ENCODE measurements around the gene ZDHHC14. TPM values are rescaled to one million over a fixed set of nuclear protein-coding genes. Genes with fewer than 3 reads are reported as not detected.
A peak's percentile ranks its signal among the peaks of the same experiment; 100 is the strongest.
"Not testable (repeated sequence)": the region's sequence is repeated elsewhere in the genome, so short reads cannot be mapped to it uniquely, and the experiment has no call there.

The ZDHHC14 gene
- total RNA-seq, 1 donor from 2014 or later, result 6.8 TPM

DNA sequence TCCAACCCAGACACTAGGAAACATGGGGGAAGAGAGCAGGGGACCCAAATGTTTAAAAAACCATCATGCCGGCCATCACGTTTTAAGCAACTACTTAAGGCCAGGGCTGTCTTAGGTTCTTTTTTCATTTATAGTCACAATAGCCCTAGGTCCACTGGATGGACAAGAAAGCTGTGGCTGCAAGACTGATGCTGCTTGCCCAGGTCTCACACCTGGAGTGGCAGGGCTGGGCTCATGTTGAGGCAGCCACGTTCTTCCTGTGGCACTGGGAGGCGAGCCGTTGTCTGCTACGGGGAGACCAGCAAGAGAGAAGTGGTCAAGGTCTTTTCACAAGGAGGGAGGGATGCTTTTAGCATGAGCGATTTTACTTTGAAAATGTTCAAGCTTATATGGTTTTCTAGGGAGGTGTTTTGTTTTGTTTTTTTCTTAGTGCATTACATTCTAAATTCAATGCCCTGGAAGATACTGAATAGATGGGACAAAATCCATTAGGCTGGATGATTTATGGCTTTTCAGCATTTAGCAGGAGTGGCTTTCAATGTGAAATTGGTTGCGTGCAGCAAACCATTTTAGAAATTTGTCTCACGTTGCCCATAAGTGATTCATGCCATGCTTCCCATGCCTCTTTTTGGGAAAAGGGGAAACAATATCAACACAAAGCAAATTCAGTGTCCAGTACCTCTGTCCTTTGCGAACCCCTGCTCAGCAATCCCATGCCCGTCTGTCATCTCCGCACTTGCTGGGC lies 335.4 kb downstream of the ZDHHC14 start:
- peaks cover 5 to 15% (median 15%) of the 10 kb centered on the region in 3 donors for H3K4me1 ChIP-seq (ENCODE audit: control insufficient read depth in 3 of 3, insufficient read depth in 3 of 3, low read length in 3 of 3)
- no peak overlapping the region for H3K9ac ChIP-seq (ENCODE audit: low read depth in 1 of 3, low read length in 3 of 3)
- peaks cover 0 to 6% (median 0%) of the 10 kb centered on the region in 3 donors for H3K27me3 ChIP-seq (ENCODE audit: control insufficient read depth in 3 of 3, insufficient read depth in 3 of 3, low read length in 3 of 3)
- H3K4me3 ChIP-seq (ENCODE audit: low read length in 3 of 3), result peak overlapping the region in 1 of 3 donors; percentile 23
- H3K9me3 ChIP-seq (ENCODE audit: control insufficient read depth in 3 of 3, low read length in 3 of 3), result no peaks in the 10 kb centered on the region
- H3K27ac ChIP-seq (ENCODE audit: low read depth, low read length), result peak overlapping the region; percentile 53
- no peaks in the 10 kb centered on the region for H3K36me3 ChIP-seq (ENCODE audit: control insufficient read depth in 3 of 3, insufficient read depth in 3 of 3, low read length in 3 of 3)

DNA sequence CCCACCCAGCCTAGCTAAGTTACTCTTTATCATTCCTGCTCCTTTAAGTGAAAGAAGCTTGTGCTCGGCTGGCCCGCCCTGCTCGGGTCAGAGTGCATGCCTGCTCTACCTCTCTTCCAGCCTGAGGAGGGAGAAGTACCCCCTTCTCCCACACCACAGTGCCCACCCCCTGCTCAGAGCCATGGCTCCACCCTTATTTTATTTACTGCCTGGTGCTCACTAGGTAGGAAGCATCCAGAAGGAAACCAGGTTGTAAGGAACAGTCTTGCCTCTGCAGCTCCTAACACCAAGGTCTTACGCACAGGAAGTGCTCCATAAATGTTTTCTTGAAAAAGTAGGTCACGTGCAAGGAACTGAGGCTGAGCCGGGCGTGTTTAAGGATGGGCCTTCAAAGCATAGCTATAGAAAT lies 336.4 kb downstream of the ZDHHC14 start:
- Histone ChIP-seq H3K27ac (ENCODE audit: low read depth, low read length) (no peak overlapping the region), H3K27me3 (ENCODE audit: control insufficient read depth in 3 of 3, insufficient read depth in 3 of 3, low read length in 3 of 3) (peaks cover 0 to 8% (median 0%) of the 10 kb centered on the region in 3 donors), H3K36me3 (ENCODE audit: control insufficient read depth in 3 of 3, insufficient read depth in 3 of 3, low read length in 3 of 3) (no peaks in the 10 kb centered on the region), H3K9ac (ENCODE audit: low read depth in 1 of 3, low read length in 3 of 3) (no peak overlapping the region), H3K4me1 (ENCODE audit: control insufficient read depth in 3 of 3, insufficient read depth in 3 of 3, low read length in 3 of 3) (peaks cover 5 to 15% (median 15%) of the 10 kb centered on the region in 3 donors), H3K4me3 (ENCODE audit: low read length in 3 of 3) (no peak overlapping the region), H3K9me3 (ENCODE audit: control insufficient read depth in 3 of 3, low read length in 3 of 3) (no peaks in the 10 kb centered on the region)

DNA sequence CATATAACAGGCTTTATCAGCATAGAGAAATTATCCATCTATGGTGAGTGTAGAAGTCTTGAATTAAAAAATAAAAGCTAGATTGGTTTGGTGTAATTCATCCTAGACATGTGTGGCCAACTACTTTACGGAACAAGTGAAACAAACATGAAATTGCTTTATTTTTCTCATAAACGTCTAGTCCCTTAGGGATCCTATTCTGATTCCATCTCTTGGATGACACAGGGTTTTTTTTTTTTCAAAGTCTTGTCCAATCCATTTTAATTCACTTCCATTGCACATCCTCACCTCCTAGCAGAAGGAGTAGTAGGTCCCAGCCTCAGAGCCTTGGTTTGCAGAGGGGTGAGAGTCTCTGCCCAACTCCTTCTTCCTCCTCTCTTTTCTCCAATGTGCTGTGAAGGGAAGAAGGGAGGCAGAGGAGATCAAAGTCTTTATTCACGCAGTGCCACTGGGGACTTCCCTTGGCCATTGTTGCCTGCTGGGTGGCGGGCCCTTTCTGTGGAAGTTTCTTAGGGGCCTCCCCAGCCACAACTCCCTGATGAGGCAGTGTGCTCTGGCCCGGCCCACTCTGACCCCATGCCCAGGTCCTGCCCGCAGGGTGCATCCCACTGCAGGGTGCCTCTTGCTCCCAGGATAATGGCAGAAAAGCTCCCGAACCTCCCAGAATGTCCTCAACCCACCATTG lies 337.7 kb downstream of the ZDHHC14 start:
- H3K4me1 ChIP-seq (ENCODE audit: control insufficient read depth in 3 of 3, insufficient read depth in 3 of 3, low read length in 3 of 3), result peaks cover 5 to 15% (median 15%) of the 10 kb centered on the region in 3 donors
- H3K36me3 ChIP-seq (ENCODE audit: control insufficient read depth in 3 of 3, insufficient read depth in 3 of 3, low read length in 3 of 3), result no peaks in the 10 kb centered on the region
- H3K27ac ChIP-seq (ENCODE audit: low read depth, low read length), result peak overlapping the region; percentile 42
- H3K4me3 ChIP-seq (ENCODE audit: low read length in 3 of 3), result no peak overlapping the region
- H3K9ac ChIP-seq (ENCODE audit: low read depth in 1 of 3, low read length in 3 of 3), result no peak overlapping the region
- no peaks in the 10 kb centered on the region for H3K9me3 ChIP-seq (ENCODE audit: control insufficient read depth in 3 of 3, low read length in 3 of 3)
- H3K27me3 ChIP-seq (ENCODE audit: control insufficient read depth in 3 of 3, insufficient read depth in 3 of 3, low read length in 3 of 3), result peaks cover 0 to 2% (median 0%) of the 10 kb centered on the region in 3 donors

DNA sequence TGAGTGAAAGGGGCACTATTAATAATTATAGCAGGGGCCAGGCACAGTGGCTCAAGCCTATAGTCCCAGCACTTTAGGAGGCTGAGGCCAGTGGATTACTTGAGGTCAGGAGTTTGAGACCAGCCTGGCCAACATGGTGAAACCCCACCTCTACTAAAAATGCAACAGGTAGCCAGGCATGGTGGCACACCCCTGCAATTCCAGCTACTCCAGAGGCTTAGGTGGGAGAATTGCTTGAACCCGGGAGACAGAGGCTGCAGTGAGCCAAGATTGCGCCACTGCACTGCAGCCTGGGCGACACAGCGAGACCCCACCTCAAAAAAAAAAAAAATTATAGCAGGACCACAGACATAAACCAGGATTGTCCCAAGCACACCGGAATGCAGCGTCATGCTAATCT lies 340.0 kb downstream of the ZDHHC14 start:
- H3K9me3 ChIP-seq (ENCODE audit: control insufficient read depth in 3 of 3, low read length in 3 of 3); H3K36me3 ChIP-seq (ENCODE audit: control insufficient read depth in 3 of 3, insufficient read depth in 3 of 3, low read length in 3 of 3); H3K4me3 ChIP-seq (ENCODE audit: low read length in 3 of 3); H3K27ac ChIP-seq (ENCODE audit: low read depth, low read length); H3K9ac ChIP-seq (ENCODE audit: low read depth in 1 of 3, low read length in 3 of 3); H3K27me3 ChIP-seq (ENCODE audit: control insufficient read depth in 3 of 3, insufficient read depth in 3 of 3, low read length in 3 of 3): not testable (repeated sequence)
- H3K4me1 ChIP-seq (ENCODE audit: control insufficient read depth in 3 of 3, insufficient read depth in 3 of 3, low read length in 3 of 3), result peaks cover 5 to 13% (median 12%) of the 10 kb centered on the region in 3 donors

DNA sequence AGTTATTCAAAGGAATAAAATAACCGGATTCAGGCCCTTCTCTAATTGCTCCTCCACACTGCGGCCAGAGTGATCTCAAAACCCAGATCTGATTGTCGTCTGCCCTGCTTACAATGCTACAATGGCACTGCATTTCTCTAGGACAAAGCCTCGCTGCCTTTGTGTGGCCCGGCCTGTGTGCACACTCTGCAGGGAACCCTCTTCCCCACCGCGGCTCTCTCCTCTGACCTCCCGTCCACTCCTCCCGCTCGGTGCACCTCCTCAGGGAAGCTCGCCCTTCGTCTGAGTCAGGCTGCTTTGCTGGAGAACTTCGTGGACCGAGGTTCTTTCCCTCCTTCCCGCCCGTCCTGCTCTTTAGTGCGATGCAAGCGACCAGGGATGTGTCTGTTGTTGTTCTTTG lies 340.4 kb downstream of the ZDHHC14 start:
- Histone ChIP-seq H3K4me3 (ENCODE audit: low read length in 3 of 3) (no peak overlapping the region), H3K36me3 (ENCODE audit: control insufficient read depth in 3 of 3, insufficient read depth in 3 of 3, low read length in 3 of 3) (no peaks in the 10 kb centered on the region), H3K27me3 (ENCODE audit: control insufficient read depth in 3 of 3, insufficient read depth in 3 of 3, low read length in 3 of 3) (peaks cover 0 to 2% (median 0%) of the 10 kb centered on the region in 3 donors), H3K9ac (ENCODE audit: low read depth in 1 of 3, low read length in 3 of 3) (no peak overlapping the region), H3K9me3 (ENCODE audit: control insufficient read depth in 3 of 3, low read length in 3 of 3) (peaks cover 0 to 5% (median 5%) of the 10 kb centered on the region in 3 donors), H3K4me1 (ENCODE audit: control insufficient read depth in 3 of 3, insufficient read depth in 3 of 3, low read length in 3 of 3) (peaks cover 5 to 12% (median 10%) of the 10 kb centered on the region in 3 donors), H3K27ac (ENCODE audit: low read depth, low read length) (no peak overlapping the region)

DNA sequence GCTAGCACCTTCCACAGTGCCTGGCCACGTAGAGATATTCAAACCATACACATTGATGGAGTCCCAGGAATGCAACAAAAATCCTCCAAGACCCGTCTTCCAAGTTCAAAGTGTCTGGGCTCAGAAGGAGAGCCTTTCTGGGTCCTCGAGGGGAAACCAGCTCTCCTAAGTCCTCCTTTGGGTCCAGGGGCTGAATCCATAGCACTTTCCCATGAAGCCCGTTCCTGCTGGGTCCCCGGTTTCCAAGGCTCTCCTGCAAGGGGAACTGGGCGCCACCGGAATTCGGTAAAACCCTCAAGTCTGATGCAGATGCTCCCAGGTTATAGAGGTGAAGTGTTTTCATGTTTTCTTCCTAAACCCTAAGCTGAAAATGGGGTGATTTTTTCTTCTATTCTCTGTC lies 340.8 kb downstream of the ZDHHC14 start:
- Histone ChIP-seq H3K9ac (ENCODE audit: low read depth in 1 of 3, low read length in 3 of 3) (no peak overlapping the region), H3K27me3 (ENCODE audit: control insufficient read depth in 3 of 3, insufficient read depth in 3 of 3, low read length in 3 of 3) (peaks cover 0 to 2% (median 0%) of the 10 kb centered on the region in 3 donors), H3K9me3 (ENCODE audit: control insufficient read depth in 3 of 3, low read length in 3 of 3) (peaks cover 0 to 5% (median 5%) of the 10 kb centered on the region in 3 donors), H3K4me1 (ENCODE audit: control insufficient read depth in 3 of 3, insufficient read depth in 3 of 3, low read length in 3 of 3) (peaks cover 5 to 12% (median 10%) of the 10 kb centered on the region in 3 donors), H3K36me3 (ENCODE audit: control insufficient read depth in 3 of 3, insufficient read depth in 3 of 3, low read length in 3 of 3) (no peaks in the 10 kb centered on the region), H3K27ac (ENCODE audit: low read depth, low read length) (no peak overlapping the region), H3K4me3 (ENCODE audit: low read length in 3 of 3) (no peak overlapping the region)

DNA sequence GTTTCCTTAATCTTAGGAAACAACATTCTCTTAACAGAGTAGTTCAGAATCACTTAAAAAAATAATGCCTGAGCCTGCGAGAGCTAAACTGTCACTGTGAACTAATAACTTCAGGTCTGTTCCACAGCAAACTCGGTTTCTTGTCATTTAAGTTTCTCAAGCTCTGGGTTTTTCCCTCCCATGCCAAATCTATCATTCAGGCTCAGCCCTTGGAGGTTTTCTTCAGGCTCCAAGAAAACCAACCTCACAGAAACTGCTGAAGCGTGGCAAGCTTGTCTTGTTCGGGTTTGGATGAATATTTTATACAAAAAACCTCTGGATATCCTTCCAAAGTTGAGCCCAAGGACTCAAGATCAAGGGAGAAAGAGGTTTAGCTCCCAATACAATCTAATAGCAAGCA lies 342.4 kb downstream of the ZDHHC14 start:
- no peak overlapping the region for H3K27ac ChIP-seq (ENCODE audit: low read depth, low read length)
- H3K4me1 ChIP-seq (ENCODE audit: control insufficient read depth in 3 of 3, insufficient read depth in 3 of 3, low read length in 3 of 3), result peaks cover 5 to 20% (median 8%) of the 10 kb centered on the region in 3 donors
- H3K4me3 ChIP-seq (ENCODE audit: low read length in 3 of 3), result no peak overlapping the region
- peaks cover 0 to 2% (median 0%) of the 10 kb centered on the region in 3 donors for H3K27me3 ChIP-seq (ENCODE audit: control insufficient read depth in 3 of 3, insufficient read depth in 3 of 3, low read length in 3 of 3)
- no peak overlapping the region for H3K9ac ChIP-seq (ENCODE audit: low read depth in 1 of 3, low read length in 3 of 3)
- peaks cover 0 to 5% (median 5%) of the 10 kb centered on the region in 3 donors for H3K9me3 ChIP-seq (ENCODE audit: control insufficient read depth in 3 of 3, low read length in 3 of 3)
- no peaks in the 10 kb centered on the region for H3K36me3 ChIP-seq (ENCODE audit: control insufficient read depth in 3 of 3, insufficient read depth in 3 of 3, low read length in 3 of 3)

DNA sequence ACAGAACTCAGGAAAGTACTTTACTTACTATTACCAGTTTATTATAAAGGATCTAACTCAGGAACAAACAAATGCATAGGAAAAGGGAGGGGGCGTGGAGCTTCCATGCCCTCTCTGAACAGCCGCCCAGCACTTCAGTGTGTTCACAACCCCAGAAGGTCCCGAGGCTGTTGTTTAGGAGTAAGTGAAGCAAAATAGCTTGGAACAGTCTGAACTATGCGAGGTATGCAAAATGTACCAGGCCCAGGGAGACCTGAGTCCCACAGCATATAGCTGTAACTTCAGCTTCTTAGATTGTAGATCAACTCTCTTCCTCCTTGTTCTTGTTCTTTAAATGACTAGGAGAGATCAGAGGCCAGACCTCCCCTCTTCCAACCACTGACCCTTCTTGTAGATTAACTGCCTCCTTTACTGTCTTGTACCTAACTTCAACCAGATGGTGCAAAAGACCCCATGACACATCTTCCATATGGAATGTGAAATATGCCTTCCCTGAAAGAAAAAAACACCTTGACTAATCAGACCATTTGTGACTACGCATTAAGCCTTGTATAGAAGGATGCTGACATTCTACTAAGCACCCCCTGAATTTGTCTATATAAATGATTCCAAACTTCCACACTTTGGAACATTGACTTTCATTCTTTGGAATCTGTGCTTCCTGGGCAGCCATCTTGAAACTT lies 343.3 kb downstream of the ZDHHC14 start:
- Histone ChIP-seq H3K9me3 (ENCODE audit: control insufficient read depth in 3 of 3, low read length in 3 of 3) (peaks cover 0 to 5% (median 5%) of the 10 kb centered on the region in 3 donors), H3K4me3 (ENCODE audit: low read length in 3 of 3) (no peak overlapping the region), H3K27ac (ENCODE audit: low read depth, low read length) (no peak overlapping the region), H3K36me3 (ENCODE audit: control insufficient read depth in 3 of 3, insufficient read depth in 3 of 3, low read length in 3 of 3) (no peaks in the 10 kb centered on the region), H3K27me3 (ENCODE audit: control insufficient read depth in 3 of 3, insufficient read depth in 3 of 3, low read length in 3 of 3) (peaks cover 0 to 2% (median 0%) of the 10 kb centered on the region in 3 donors), H3K4me1 (ENCODE audit: control insufficient read depth in 3 of 3, insufficient read depth in 3 of 3, low read length in 3 of 3) (peaks cover 0 to 11% (median 3%) of the 10 kb centered on the region in 3 donors), H3K9ac (ENCODE audit: low read depth in 1 of 3, low read length in 3 of 3) (no peak overlapping the region)

DNA sequence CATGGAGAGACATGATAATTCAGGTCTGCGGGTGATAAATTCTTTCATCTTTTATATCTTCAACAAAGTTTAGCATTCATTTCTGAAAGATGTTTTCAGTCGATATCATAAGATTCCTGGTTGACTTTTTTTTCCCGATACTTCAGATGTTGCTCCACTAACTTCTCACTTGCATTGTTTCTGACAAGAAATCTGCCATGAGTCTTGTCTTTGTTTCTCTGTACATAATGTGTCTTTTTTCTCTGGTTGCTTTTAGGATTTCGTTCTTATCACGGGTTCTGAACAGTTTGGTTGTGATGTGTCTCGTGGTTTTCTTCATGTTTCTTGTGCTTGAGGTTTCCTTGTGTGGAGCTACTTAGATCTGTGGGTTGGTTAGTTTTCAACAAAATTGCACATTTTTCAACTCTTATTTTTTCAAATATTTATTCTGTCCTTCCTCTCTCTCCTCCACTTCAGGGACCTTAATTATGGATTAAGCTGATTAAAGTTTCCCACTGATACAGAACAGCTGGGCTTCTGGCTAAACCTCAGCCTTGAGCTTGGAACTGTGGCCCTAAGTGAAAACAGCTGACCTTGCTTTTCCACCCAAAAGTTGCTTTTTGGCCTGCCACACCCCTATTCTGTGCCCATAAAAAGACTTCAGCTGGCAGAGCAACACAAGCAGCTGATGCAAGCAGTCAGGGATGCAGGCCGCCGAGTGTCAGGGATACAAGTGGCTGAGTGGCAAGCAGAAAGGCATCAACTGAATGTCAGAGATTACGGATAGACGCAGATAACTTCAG lies 344.2 kb downstream of the ZDHHC14 start:
- peaks cover 0 to 2% (median 0%) of the 10 kb centered on the region in 3 donors for H3K27me3 ChIP-seq (ENCODE audit: control insufficient read depth in 3 of 3, insufficient read depth in 3 of 3, low read length in 3 of 3)
- H3K36me3 ChIP-seq (ENCODE audit: control insufficient read depth in 3 of 3, insufficient read depth in 3 of 3, low read length in 3 of 3), result no peaks in the 10 kb centered on the region
- H3K9me3 ChIP-seq (ENCODE audit: control insufficient read depth in 3 of 3, low read length in 3 of 3), result peaks cover 0 to 5% (median 5%) of the 10 kb centered on the region in 3 donors
- no peak overlapping the region for H3K9ac ChIP-seq (ENCODE audit: low read depth in 1 of 3, low read length in 3 of 3)
- H3K27ac ChIP-seq (ENCODE audit: low read depth, low read length), result no peak overlapping the region
- H3K4me1 ChIP-seq (ENCODE audit: control insufficient read depth in 3 of 3, insufficient read depth in 3 of 3, low read length in 3 of 3), result peaks cover 0 to 10% (median 0%) of the 10 kb centered on the region in 3 donors
- H3K4me3 ChIP-seq (ENCODE audit: low read length in 3 of 3), result no peak overlapping the region

Measured in skeletal muscle tissue (tissue), 4 donors.